Ectodermal cell (in vitro differentiated cells): Measurements from ENCODE around the gene TOP3B. TPM values are rescaled to one million over a fixed set of nuclear protein-coding genes. Genes with fewer than 3 reads are reported as not detected.

Source experiments
- H3K27ac ChIP-seq: 2 replicates; pipeline ENCODE4 v1.7.0; 2013; ENCODE audit warnings: mild to moderate bottlenecking, low read depth, low read length; ENCODE audit not compliant: insufficient read depth, poor library complexity, severe bottlenecking
- H3K27me3 ChIP-seq: 2 replicates; pipeline ENCODE4 v1.7.0; 2013; ENCODE audit warnings: mild to moderate bottlenecking, low read length; ENCODE audit not compliant: insufficient read depth, control insufficient read depth, poor library complexity, severe bottlenecking
- H3K36me3 ChIP-seq: one replicate; pipeline ENCODE4 v1.7.0; 2013; ENCODE audit warnings: low read length; ENCODE audit not compliant: control insufficient read depth, insufficient read depth
- H3K4me1 ChIP-seq: one replicate; pipeline ENCODE4 v1.7.0; 2013; ENCODE audit warnings: low read length; ENCODE audit not compliant: control insufficient read depth, insufficient read depth
- H3K4me3 ChIP-seq: 2 replicates; pipeline ENCODE4 v1.7.0; 2013; ENCODE audit warnings: low read depth, low read length, control low read depth; ENCODE audit not compliant: insufficient read depth
- H3K9me3 ChIP-seq: 2 replicates; pipeline ENCODE4 v1.7.0; 2013; ENCODE audit warnings: mild to moderate bottlenecking, low read length, moderate library complexity; ENCODE audit not compliant: control insufficient read depth
- WGBS, 2 experiments: methylation state at CpG; one replicate each; pipeline ENCODE4 v1.1.7; 2013; ENCODE audit warnings: missing lambda C conversion rate in 2 of 2; 5-methylcytosine and 5-hydroxymethylcytosine counted together
- polyA plus RNA-seq, 4 experiments: library from polyadenylated mRNA; stranded (reverse); fragments of 50-300 nt; gene quantifications; one replicate each; pipeline ENCODE4 v1.2.3, GENCODE V29; 2013

TOP3B gene, protein sequence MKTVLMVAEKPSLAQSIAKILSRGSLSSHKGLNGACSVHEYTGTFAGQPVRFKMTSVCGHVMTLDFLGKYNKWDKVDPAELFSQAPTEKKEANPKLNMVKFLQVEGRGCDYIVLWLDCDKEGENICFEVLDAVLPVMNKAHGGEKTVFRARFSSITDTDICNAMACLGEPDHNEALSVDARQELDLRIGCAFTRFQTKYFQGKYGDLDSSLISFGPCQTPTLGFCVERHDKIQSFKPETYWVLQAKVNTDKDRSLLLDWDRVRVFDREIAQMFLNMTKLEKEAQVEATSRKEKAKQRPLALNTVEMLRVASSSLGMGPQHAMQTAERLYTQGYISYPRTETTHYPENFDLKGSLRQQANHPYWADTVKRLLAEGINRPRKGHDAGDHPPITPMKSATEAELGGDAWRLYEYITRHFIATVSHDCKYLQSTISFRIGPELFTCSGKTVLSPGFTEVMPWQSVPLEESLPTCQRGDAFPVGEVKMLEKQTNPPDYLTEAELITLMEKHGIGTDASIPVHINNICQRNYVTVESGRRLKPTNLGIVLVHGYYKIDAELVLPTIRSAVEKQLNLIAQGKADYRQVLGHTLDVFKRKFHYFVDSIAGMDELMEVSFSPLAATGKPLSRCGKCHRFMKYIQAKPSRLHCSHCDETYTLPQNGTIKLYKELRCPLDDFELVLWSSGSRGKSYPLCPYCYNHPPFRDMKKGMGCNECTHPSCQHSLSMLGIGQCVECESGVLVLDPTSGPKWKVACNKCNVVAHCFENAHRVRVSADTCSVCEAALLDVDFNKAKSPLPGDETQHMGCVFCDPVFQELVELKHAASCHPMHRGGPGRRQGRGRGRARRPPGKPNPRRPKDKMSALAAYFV
- polyA plus RNA-seq (2013, experiment 1 of 4), result 61.4 TPM
- polyA plus RNA-seq (2013, experiment 2 of 4), result 53.2 TPM
- polyA plus RNA-seq (2013, experiment 3 of 4), result 45.1 TPM
- 51.7 TPM for polyA plus RNA-seq (2013, experiment 4 of 4)

GRCh38 chr22:21982338-21982965 is at the start of gene TOP3B:
Gene TOP3B (minus strand): TSS chr22:21982787. CDS start chr22:21975709, 7,078 bp downstream.
- Histone ChIP-seq H3K9me3 (no peaks in the 10 kb centered on the region), H3K27ac (peak within 1 kb of the TSS; percentile 55), H3K36me3 (no peaks in the 10 kb centered on the region), H3K4me1 (peaks cover 7% of the 10 kb centered on the region), H3K27me3 (peaks cover under 1% of the 10 kb centered on the region), H3K4me3 (peak within 1 kb of the TSS; percentile 90)
- WGBS, 2 experiments, result 0 to 1% methylated on average over 54 of the region's 54 CpGs

- peaks cover 58% of the 10 kb centered on the region for H3K27me3 ChIP-seq
- 86 to 89% methylated on average over 8 to 9 of the region's 9 CpGs for WGBS, 2 experiments
- H3K4me1 ChIP-seq, result no peaks in the 10 kb centered on the region
- no peaks in the 10 kb centered on the region for H3K9me3 ChIP-seq
- no peaks in the 10 kb centered on the region for H3K36me3 ChIP-seq
- no peak overlapping the region for H3K27ac ChIP-seq
- no peak overlapping the region for H3K4me3 ChIP-seq
Observed at GRCh38 chr22:22031183-22031945, 48.8 kb upstream of the TOP3B start.

DNA sequence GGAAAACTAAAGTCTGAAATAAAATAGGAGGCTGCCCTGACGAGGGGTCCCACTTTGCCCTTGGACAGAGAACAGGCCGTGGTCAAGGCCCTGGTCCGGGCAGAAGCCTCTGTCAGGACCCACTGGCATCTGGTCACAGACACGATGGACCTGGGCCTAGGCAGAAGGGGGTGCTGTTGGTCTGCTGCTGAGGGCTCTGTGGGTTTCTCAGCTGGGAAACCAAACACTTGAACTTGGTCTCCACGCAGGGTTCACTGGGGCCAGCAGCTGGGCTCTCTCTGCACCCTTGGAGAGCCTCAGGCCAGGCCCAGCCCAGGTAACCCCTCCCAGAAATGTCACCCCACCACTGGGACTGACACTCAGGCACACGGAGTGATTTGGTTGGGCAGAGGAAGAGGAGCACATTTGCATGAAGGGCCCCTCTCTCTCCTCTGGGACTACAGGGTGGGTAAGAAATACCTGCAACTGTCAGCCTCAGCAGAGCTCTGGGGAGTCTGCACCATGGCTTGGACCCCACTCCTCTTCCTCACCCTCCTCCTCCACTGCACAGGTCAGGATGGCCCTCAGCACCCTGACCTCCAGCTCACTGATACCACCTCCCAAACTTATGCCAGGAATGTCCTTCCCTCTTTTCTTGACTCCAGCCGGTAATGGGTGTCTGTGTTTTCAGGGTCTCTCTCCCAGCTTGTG is 48.1 kb upstream of the TOP3B start:
- no peaks in the 10 kb centered on the region for H3K36me3 ChIP-seq
- no peak overlapping the region for H3K4me3 ChIP-seq
- H3K27me3 ChIP-seq, result peaks cover 50% of the 10 kb centered on the region
- 61 to 69% methylated on average over 7 of the region's 7 CpGs for WGBS, 2 experiments
- H3K27ac ChIP-seq, result no peak overlapping the region
- no peaks in the 10 kb centered on the region for H3K9me3 ChIP-seq
- H3K4me1 ChIP-seq, result no peaks in the 10 kb centered on the region

GRCh38 chr22:22027955-22028354 is 45.4 kb upstream of the TOP3B start:
- 81 to 96% methylated on average over 2 of the region's 3 CpGs for WGBS, 2 experiments
- H3K36me3 ChIP-seq, result no peaks in the 10 kb centered on the region
- H3K27ac ChIP-seq, result no peak overlapping the region
- H3K4me1 ChIP-seq, result no peaks in the 10 kb centered on the region
- H3K9me3 ChIP-seq, result no peaks in the 10 kb centered on the region
- H3K27me3 ChIP-seq, result peaks cover 24% of the 10 kb centered on the region
- H3K4me3 ChIP-seq, result no peak overlapping the region

GRCh38 chr22:22026157-22026831 is 43.7 kb upstream of the TOP3B start:
- Histone ChIP-seq H3K9me3 (no peaks in the 10 kb centered on the region), H3K4me1 (no peaks in the 10 kb centered on the region), H3K27me3 (peaks cover 18% of the 10 kb centered on the region), H3K36me3 (no peaks in the 10 kb centered on the region), H3K4me3 (no peak overlapping the region), H3K27ac (no peak overlapping the region)
- WGBS, 2 experiments, result 84 to 85% methylated on average over 11 to 12 of the region's 13 CpGs

DNA sequence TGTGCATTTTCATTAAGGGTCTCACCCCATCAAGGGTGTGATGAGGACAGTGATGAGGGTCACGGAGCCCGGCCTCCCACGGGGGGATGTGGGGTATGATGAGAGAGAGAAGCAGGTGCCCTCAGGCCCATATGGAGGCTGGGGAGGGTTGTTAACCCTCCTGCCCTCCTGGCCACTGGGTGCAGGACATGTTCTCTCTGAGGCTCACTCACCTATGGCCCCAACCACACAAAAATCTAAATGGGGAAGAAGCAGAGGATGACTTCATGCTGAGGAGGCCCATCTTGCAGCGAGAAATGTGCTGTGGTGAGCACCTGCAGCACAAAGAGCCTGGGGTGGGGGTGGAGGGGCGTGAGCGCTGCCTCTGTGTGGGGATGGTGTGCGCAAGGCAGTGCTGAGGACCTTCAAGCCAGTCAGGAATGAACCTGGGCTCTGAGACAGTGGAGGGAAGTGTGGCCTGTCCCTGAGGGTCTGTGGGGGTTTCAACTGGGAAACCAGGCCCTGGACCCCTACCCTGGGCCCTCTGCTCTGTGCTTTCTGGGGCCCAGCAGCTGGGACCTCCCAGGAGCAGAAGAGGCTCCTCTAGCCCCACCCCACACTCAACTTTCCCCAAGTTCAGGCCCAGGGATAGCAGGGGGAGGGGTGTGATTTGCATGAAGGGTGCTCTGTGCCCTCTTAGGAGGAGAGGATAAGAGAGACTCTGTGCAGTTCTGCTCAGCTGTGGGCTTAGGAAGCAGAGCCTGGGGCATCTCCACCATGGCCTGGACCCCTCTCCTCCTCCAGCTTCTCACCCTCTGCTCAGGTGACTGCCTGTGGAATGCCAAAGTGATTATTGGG is 43.0 kb upstream of the TOP3B start:
- H3K9me3 ChIP-seq, result no peaks in the 10 kb centered on the region
- H3K4me3 ChIP-seq, result no peak overlapping the region
- H3K4me1 ChIP-seq, result no peaks in the 10 kb centered on the region
- peaks cover 10% of the 10 kb centered on the region for H3K27me3 ChIP-seq
- WGBS, 2 experiments, result 93 to 94% methylated on average over 7 of the region's 7 CpGs
- no peaks in the 10 kb centered on the region for H3K36me3 ChIP-seq
- H3K27ac ChIP-seq, result no peak overlapping the region

DNA sequence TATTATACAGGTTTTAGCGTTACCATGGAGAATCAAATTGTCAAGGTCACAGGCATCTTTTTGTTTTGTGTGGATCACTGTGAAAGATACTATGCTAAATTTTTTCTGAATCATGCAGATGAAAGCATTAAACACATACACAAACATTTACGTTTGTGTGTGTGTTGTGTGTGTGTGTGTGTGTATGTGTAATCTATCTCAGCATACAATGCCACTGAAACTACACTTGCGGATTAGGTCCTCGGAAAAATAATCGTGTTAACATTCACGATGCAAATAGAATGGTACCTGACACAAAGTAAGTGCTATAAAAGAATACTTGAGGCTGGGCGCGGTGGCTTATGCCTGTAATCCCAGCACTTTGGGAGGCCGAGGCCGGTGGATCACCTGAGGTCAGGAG is 41.9 kb upstream of the TOP3B start:
- no peaks in the 10 kb centered on the region for H3K36me3 ChIP-seq
- no peak overlapping the region for H3K4me3 ChIP-seq
- 94 to 96% methylated on average over 8 to 9 of the region's 10 CpGs for WGBS, 2 experiments
- H3K27ac ChIP-seq, result no peak overlapping the region
- no peaks in the 10 kb centered on the region for H3K4me1 ChIP-seq
- peaks cover 6% of the 10 kb centered on the region for H3K27me3 ChIP-seq
- no peaks in the 10 kb centered on the region for H3K9me3 ChIP-seq

- Histone ChIP-seq H3K27me3 (peaks cover 6% of the 10 kb centered on the region), H3K4me3 (no peak overlapping the region), H3K9me3 (no peaks in the 10 kb centered on the region), H3K4me1 (no peaks in the 10 kb centered on the region), H3K27ac (no peak overlapping the region), H3K36me3 (no peaks in the 10 kb centered on the region)
- 93 to 95% methylated on average over 4 of the region's 4 CpGs for WGBS, 2 experiments
Observed at GRCh38 chr22:22023581-22024137, 41.1 kb upstream of the TOP3B start.
